ENCODE results near the gene DUSP12.

DNA sequence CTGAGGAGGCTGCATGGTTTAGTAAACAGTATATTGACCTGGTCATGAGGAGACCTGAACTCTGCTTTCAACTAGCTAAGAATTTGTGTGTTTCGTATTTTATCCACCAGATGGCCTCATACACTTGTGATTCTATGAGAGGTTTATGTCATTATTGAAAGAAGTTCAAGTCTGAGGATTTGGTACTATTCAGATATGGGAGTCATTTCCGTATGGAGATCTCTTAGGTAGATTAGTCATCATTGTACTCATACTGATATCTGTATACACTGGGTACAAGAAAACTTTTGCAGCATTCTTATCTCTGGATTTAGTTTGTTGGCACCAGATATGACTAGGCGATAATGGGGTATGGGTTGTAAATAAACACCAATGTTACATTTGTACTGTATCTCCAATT, 43.2 kb downstream of the DUSP12 start:
- TF ChIP-seq POLR2A (IDR thresholded peaks at IDR 0.05; ENCODE audit: low read length): no peak
- TF ChIP-seq GATA1 (IDR thresholded peaks at IDR 0.05; ENCODE audit: low read depth, low read length): no peak
